Measurements from ENCODE around the gene MMP19. TPM values are rescaled to one million over a fixed set of nuclear protein-coding genes. Genes with fewer than 3 reads are reported as not detected.
"Not testable (repeated sequence)": the region's sequence is repeated elsewhere in the genome, so short reads cannot be mapped to it uniquely, and the experiment has no call there.

The MMP19 gene
- total and polyA plus RNA-seq, 11 donors: 0.48 to 16.1 (median 2.8) TPM

GRCh38 chr12:55865327-55865726 lies 22.6 kb upstream of the MMP19 start:
- ATAC-seq (no peak), DNase-seq (no peak)
- intact Hi-C loops (cut with DNase I): no loop called here
- Histone ChIP-seq H3K4me3 (no peak overlapping the region), H3K4me1 (no peaks in the 10 kb centered on the region), H3K36me3 (no peaks in the 10 kb centered on the region), H3K27ac (no peak overlapping the region), H3K9me3 (peaks cover 0 to 18% (median 8%) of the 10 kb centered on the region in 12 donors), H3K27me3 (no peaks in the 10 kb centered on the region)
- TF ChIP-seq POLR2A (IDR thresholded peaks at IDR 0.05) (no peak), CTCF (IDR thresholded peaks at IDR 0.05) (no peak)
- 80 to 92% (median 85%) methylated on average over 2 of the region's 2 CpGs for WGBS, 4 donors

GRCh38 chr12:55862931-55863330 lies 20.2 kb upstream of the MMP19 start:
- H3K4me3 ChIP-seq; ATAC-seq; H3K36me3 ChIP-seq; H3K27me3 ChIP-seq; DNase-seq; intact Hi-C loops (cut with DNase I); H3K27ac ChIP-seq; H3K4me1 ChIP-seq: not testable (repeated sequence)
- WGBS, 4 donors: 92 to 96% (median 94%) methylated on average over 13 of the region's 13 CpGs
- H3K9me3 ChIP-seq: peaks cover 0 to 18% (median 8%) of the 10 kb centered on the region in 12 donors

- Histone ChIP-seq H3K4me1 (no peaks in the 10 kb centered on the region), H3K9me3 (peaks cover 0 to 18% (median 8%) of the 10 kb centered on the region in 12 donors), H3K36me3 (no peaks in the 10 kb centered on the region), H3K27me3 (no peaks in the 10 kb centered on the region), H3K4me3 (no peak overlapping the region), H3K27ac (no peak overlapping the region)
- no peak for DNase-seq
- intact Hi-C loops (cut with DNase I): no loop called here
- ATAC-seq: no peak
- no peak for TF ChIP-seq POLR2A (IDR thresholded peaks at IDR 0.05)
- TF ChIP-seq CTCF (IDR thresholded peaks at IDR 0.05): no peak
Observed at GRCh38 chr12:55862286-55862685, 19.6 kb upstream of the MMP19 start.

- intact Hi-C loops (cut with DNase I): no loop called here
- Histone ChIP-seq H3K27ac (no peak overlapping the region), H3K4me3 (no peak overlapping the region), H3K9me3 (peaks cover 0 to 18% (median 8%) of the 10 kb centered on the region in 12 donors), H3K36me3 (no peaks in the 10 kb centered on the region), H3K4me1 (no peaks in the 10 kb centered on the region), H3K27me3 (no peaks in the 10 kb centered on the region)
- ATAC-seq (no peak), DNase-seq (no peak)
- 81 to 84% (median 83%) methylated on average over 3 of the region's 3 CpGs for WGBS, 4 donors
- TF ChIP-seq POLR2A (IDR thresholded peaks at IDR 0.05): no peak
- no peak for TF ChIP-seq CTCF (IDR thresholded peaks at IDR 0.05)
Observed at GRCh38 chr12:55861871-55862270, 19.1 kb upstream of the MMP19 start.

GRCh38 chr12:55861396-55861795 lies 18.7 kb upstream of the MMP19 start:
- ATAC-seq (no peak), DNase-seq (no peak)
- Histone ChIP-seq H3K27me3 (no peaks in the 10 kb centered on the region), H3K4me3 (no peak overlapping the region), H3K9me3 (peaks cover 0 to 18% (median 8%) of the 10 kb centered on the region in 12 donors), H3K36me3 (no peaks in the 10 kb centered on the region), H3K27ac (no peak overlapping the region), H3K4me1 (no peaks in the 10 kb centered on the region)
- TF ChIP-seq CTCF (IDR thresholded peaks at IDR 0.05) (no peak), POLR2A (IDR thresholded peaks at IDR 0.05) (no peak)
- WGBS, 4 donors: 90 to 96% (median 92%) methylated on average over 8 of the region's 8 CpGs
- intact Hi-C loops (cut with DNase I): no loop called here
